HG02884 (cell line): ENCODE results near the gene AQP9.
"Not testable (repeated sequence)": the region's sequence is repeated elsewhere in the genome, so short reads cannot be mapped to it uniquely, and the experiment has no call there.

Experiments used
- ATAC-seq: cut with Tn5 transposase; IDR thresholded peaks from one replicate; pipeline ENCODE4 v1.9.1; 2021; ENCODE audit warnings: mild to moderate bottlenecking, moderate library complexity; ENCODE audit not compliant: unreplicated experiment

Gene AQP9

GRCh38 chr15:58138106-58138505, at the start of gene AQP9:
AQP9 (plus strand) TSS chr15:58138381; CDS start chr15:58138566, 185 bp downstream.
- no peak for ATAC-seq

- ATAC-seq: no peak
Observed at GRCh38 chr15:58095415-58095814, 42.8 kb upstream of the AQP9 start.

- no peak for ATAC-seq
Observed at GRCh38 chr15:58096529-58097084, 41.6 kb upstream of the AQP9 start.

GRCh38 chr15:58103482-58103881, 34.7 kb upstream of the AQP9 start:
- ATAC-seq: no peak

GRCh38 chr15:58108117-58108516, 30.1 kb upstream of the AQP9 start:
- no peak for ATAC-seq

GRCh38 chr15:58109419-58109818, 28.8 kb upstream of the AQP9 start:
- ATAC-seq: no peak

GRCh38 chr15:58110999-58111717, 27.0 kb upstream of the AQP9 start:
- no peak for ATAC-seq

- ATAC-seq: no peak
Observed at GRCh38 chr15:58111718-58112104, 26.5 kb upstream of the AQP9 start.

- not testable (repeated sequence) for ATAC-seq
Observed at GRCh38 chr15:58113358-58113757, 24.8 kb upstream of the AQP9 start.

- ATAC-seq: no peak
Observed at GRCh38 chr15:58114388-58114787, 23.8 kb upstream of the AQP9 start.

GRCh38 chr15:58114812-58115211, 23.4 kb upstream of the AQP9 start:
- ATAC-seq: no peak

GRCh38 chr15:58115692-58116091, 22.5 kb upstream of the AQP9 start:
- ATAC-seq: no peak

- no peak for ATAC-seq
Observed at GRCh38 chr15:58117619-58118018, 20.6 kb upstream of the AQP9 start.

GRCh38 chr15:58118272-58118671, 19.9 kb upstream of the AQP9 start:
- no peak for ATAC-seq

GRCh38 chr15:58119016-58119415, 19.2 kb upstream of the AQP9 start:
- no peak for ATAC-seq

GRCh38 chr15:58124585-58124984, 13.6 kb upstream of the AQP9 start:
- ATAC-seq: no peak

GRCh38 chr15:58125333-58125732, 12.8 kb upstream of the AQP9 start:
- no peak for ATAC-seq

- no peak for ATAC-seq
Observed at GRCh38 chr15:58134886-58135285, 3.3 kb upstream of the AQP9 start.

GRCh38 chr15:58135511-58136174, 2.5 kb upstream of the AQP9 start:
- no peak for ATAC-seq

- no peak for ATAC-seq
Observed at GRCh38 chr15:58136731-58137130, 1.4 kb upstream of the AQP9 start.

GRCh38 chr15:58137686-58138085, 495 bp upstream of the AQP9 start:
- ATAC-seq: no peak

- ATAC-seq: no peak
Observed at GRCh38 chr15:58139276-58139988, 1.3 kb downstream of the AQP9 start.
